GM18868 (cell line): Measurements from ENCODE around the gene MTG2.

Experiments used
- ATAC-seq: cut with Tn5 transposase; IDR thresholded peaks from one replicate; pipeline ENCODE4 v1.9.1; 2021; ENCODE audit warnings: mild to moderate bottlenecking, moderate library complexity; ENCODE audit not compliant: unreplicated experiment

The MTG2 gene

GRCh38 chr20:62162765-62163484 is 19.9 kb upstream of the MTG2 start:
- no peak for ATAC-seq

GRCh38 chr20:62163485-62163865 is 19.4 kb upstream of the MTG2 start:
- no peak for ATAC-seq

GRCh38 chr20:62163986-62164762 is 18.7 kb upstream of the MTG2 start:
- no peak for ATAC-seq

GRCh38 chr20:62164879-62165761 is 17.7 kb upstream of the MTG2 start:
- ATAC-seq, result no peak

GRCh38 chr20:62165762-62166399 is 16.9 kb upstream of the MTG2 start:
- no peak for ATAC-seq

- ATAC-seq, result no peak
These were observed 15.4 kb upstream of the MTG2 start for GRCh38 chr20:62167474-62167873.

- ATAC-seq, result no peak
These were observed 14.8 kb upstream of the MTG2 start for GRCh38 chr20:62168061-62168460.

GRCh38 chr20:62168890-62169435 is 13.9 kb upstream of the MTG2 start:
- no peak for ATAC-seq

GRCh38 chr20:62170536-62170935 is 12.3 kb upstream of the MTG2 start:
- ATAC-seq, result no peak

GRCh38 chr20:62171245-62171644 is 11.6 kb upstream of the MTG2 start:
- ATAC-seq, result no peak

GRCh38 chr20:62172666-62173065 is 10.2 kb upstream of the MTG2 start:
- no peak for ATAC-seq

GRCh38 chr20:62174021-62174804 is 8.6 kb upstream of the MTG2 start:
- ATAC-seq, result no peak

GRCh38 chr20:62174870-62175624 is 7.8 kb upstream of the MTG2 start:
- no peak for ATAC-seq

GRCh38 chr20:62175711-62176110 is 7.1 kb upstream of the MTG2 start:
- ATAC-seq, result no peak

GRCh38 chr20:62176866-62177265 is 6.0 kb upstream of the MTG2 start:
- ATAC-seq, result no peak

- ATAC-seq, result no peak
These were observed 5.5 kb upstream of the MTG2 start for GRCh38 chr20:62177307-62177706.

- no peak for ATAC-seq
These were observed 4.3 kb upstream of the MTG2 start for GRCh38 chr20:62178316-62179161.

- ATAC-seq, result no peak
These were observed 3.7 kb upstream of the MTG2 start for GRCh38 chr20:62179162-62179504.
